Measurements from ENCODE around the gene SEZ6L.

Gene SEZ6L

DNA sequence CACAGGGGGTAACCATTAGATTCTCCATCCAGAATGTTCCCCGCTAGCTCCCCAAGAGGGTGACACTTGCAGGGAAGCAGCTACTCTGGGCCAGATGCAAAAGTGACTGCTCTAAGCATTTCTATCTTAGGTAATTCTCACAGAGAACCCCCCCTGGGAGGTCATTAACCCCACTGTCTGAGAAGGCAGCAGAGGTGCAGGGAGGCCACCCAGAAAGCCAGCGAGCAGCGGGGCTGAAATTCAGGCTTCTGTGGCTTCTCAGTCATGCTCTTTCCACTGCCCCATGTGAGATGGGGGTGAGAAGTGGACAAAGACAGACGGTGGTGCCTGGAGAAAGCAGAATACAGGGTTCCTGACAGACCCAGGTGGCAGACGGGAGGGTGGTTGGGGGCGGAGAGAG is 145.4 kb downstream of the SEZ6L start:
- no peaks in the 10 kb centered on the region for H3K79me2 ChIP-seq (ENCODE audit: insufficient read depth, low read depth)
- no peaks in the 10 kb centered on the region for H4K20me1 ChIP-seq (ENCODE audit: insufficient read depth)
- H2AFZ ChIP-seq (ENCODE audit: low read depth): no peak overlapping the region
- H3K27ac ChIP-seq: no peak overlapping the region
- no peak overlapping the region for H3K9ac ChIP-seq
- no peaks in the 10 kb centered on the region for H3K4me1 ChIP-seq (ENCODE audit: low read depth, poor library complexity, severe bottlenecking)
- H3K27me3 ChIP-seq (ENCODE audit: insufficient read depth, low read depth): no peaks in the 10 kb centered on the region
- TF ChIP-seq, protein P1, sequence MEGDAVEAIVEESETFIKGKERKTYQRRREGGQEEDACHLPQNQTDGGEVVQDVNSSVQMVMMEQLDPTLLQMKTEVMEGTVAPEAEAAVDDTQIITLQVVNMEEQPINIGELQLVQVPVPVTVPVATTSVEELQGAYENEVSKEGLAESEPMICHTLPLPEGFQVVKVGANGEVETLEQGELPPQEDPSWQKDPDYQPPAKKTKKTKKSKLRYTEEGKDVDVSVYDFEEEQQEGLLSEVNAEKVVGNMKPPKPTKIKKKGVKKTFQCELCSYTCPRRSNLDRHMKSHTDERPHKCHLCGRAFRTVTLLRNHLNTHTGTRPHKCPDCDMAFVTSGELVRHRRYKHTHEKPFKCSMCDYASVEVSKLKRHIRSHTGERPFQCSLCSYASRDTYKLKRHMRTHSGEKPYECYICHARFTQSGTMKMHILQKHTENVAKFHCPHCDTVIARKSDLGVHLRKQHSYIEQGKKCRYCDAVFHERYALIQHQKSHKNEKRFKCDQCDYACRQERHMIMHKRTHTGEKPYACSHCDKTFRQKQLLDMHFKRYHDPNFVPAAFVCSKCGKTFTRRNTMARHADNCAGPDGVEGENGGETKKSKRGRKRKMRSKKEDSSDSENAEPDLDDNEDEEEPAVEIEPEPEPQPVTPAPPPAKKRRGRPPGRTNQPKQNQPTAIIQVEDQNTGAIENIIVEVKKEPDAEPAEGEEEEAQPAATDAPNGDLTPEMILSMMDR (conservative IDR thresholded peaks at IDR 0.05; ENCODE audit: low read depth, low read length): no peak
- no peak overlapping the region for H3K4me3 ChIP-seq (IDR thresholded peaks at IDR 0.05; ENCODE audit: insufficient read depth, low read depth, low read length)
- no peaks in the 10 kb centered on the region for H3K36me3 ChIP-seq (ENCODE audit: insufficient read depth)
- no peak overlapping the region for H3K4me2 ChIP-seq

- Histone ChIP-seq H4K20me1 (ENCODE audit: insufficient read depth) (no peaks in the 10 kb centered on the region), H3K4me2 (no peak overlapping the region), H3K27ac (no peak overlapping the region), H3K9ac (no peak overlapping the region), H3K4me1 (ENCODE audit: low read depth, poor library complexity, severe bottlenecking) (no peaks in the 10 kb centered on the region), H2AFZ (ENCODE audit: low read depth) (no peak overlapping the region), H3K27me3 (ENCODE audit: insufficient read depth, low read depth) (no peaks in the 10 kb centered on the region), H3K4me3 (IDR thresholded peaks at IDR 0.05; ENCODE audit: insufficient read depth, low read depth, low read length) (no peak overlapping the region), H3K79me2 (ENCODE audit: insufficient read depth, low read depth) (no peaks in the 10 kb centered on the region), H3K36me3 (ENCODE audit: insufficient read depth) (no peaks in the 10 kb centered on the region)
- TF ChIP-seq, protein P1 (conservative IDR thresholded peaks at IDR 0.05; ENCODE audit: low read depth, low read length): no peak
Observed at GRCh38 chr22:26316732-26317285, 147.5 kb downstream of the SEZ6L start.

GRCh38 chr22:26318975-26319374 is 149.7 kb downstream of the SEZ6L start:
- Histone ChIP-seq H3K36me3 (ENCODE audit: insufficient read depth) (no peaks in the 10 kb centered on the region), H2AFZ (ENCODE audit: low read depth) (no peak overlapping the region), H3K9ac (no peak overlapping the region), H4K20me1 (ENCODE audit: insufficient read depth) (no peaks in the 10 kb centered on the region), H3K4me3 (IDR thresholded peaks at IDR 0.05; ENCODE audit: insufficient read depth, low read depth, low read length) (no peak overlapping the region), H3K27me3 (ENCODE audit: insufficient read depth, low read depth) (no peaks in the 10 kb centered on the region; the same call in 1 of the 2 replicates), H3K27ac (no peak overlapping the region), H3K4me2 (no peak overlapping the region), H3K79me2 (ENCODE audit: insufficient read depth, low read depth) (no peaks in the 10 kb centered on the region), H3K4me1 (ENCODE audit: low read depth, poor library complexity, severe bottlenecking) (no peaks in the 10 kb centered on the region)
- TF ChIP-seq, protein P1 (conservative IDR thresholded peaks at IDR 0.05; ENCODE audit: low read depth, low read length): 0 out of 2 replicates have a peak, but pooled peaks have one; percentile 28

GRCh38 chr22:26320447-26320846 is 151.2 kb downstream of the SEZ6L start:
- H3K4me1 ChIP-seq (ENCODE audit: low read depth, poor library complexity, severe bottlenecking): no peaks in the 10 kb centered on the region
- TF ChIP-seq, protein P1 (conservative IDR thresholded peaks at IDR 0.05; ENCODE audit: low read depth, low read length): no peak

More at GRCh38 chr22:26320447-26320846, 151.2 kb downstream of the SEZ6L start:
- Histone ChIP-seq H3K79me2 (ENCODE audit: insufficient read depth, low read depth) (no peaks in the 10 kb centered on the region), H3K9ac (no peak overlapping the region), H4K20me1 (ENCODE audit: insufficient read depth) (no peaks in the 10 kb centered on the region), H3K27ac (no peak overlapping the region), H3K36me3 (ENCODE audit: insufficient read depth) (no peaks in the 10 kb centered on the region), H2AFZ (ENCODE audit: low read depth) (no peak overlapping the region), H3K4me2 (no peak overlapping the region), H3K4me3 (IDR thresholded peaks at IDR 0.05; ENCODE audit: insufficient read depth, low read depth, low read length) (no peak overlapping the region), H3K27me3 (ENCODE audit: insufficient read depth, low read depth) (no peaks in the 10 kb centered on the region; the same call in 1 of the 2 replicates)

Measured in KMS-11 (cell line).